ENCODE data around the gene ZNF593OS.

DNA sequence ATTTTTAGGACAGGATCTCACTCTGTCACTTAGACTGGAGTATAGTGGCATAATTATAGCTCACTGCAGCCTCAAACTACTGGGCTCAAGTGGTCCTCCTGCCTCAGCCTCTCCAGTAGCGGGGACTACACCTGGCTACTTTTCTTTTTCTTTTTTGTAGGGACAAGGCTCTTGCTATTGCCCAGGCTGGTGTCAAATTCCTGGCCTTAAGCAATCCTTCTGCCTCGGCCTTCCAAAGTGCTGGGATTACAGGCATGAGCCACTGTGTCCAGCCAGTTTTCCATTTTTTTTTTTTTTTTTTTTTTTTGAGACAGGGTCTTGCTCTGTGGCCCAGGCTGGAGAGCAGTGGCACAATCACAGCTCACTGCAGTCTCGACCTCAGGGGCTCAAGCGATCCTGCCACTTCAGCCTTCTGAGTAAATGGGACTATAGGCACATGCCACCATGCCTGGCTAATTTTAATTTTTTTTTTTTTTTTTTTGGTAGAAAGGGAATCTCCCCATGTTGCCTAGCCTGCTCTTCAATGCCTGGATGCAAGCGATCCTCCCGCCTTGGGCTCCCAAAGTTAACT, 41.8 kb upstream of the ZNF593OS start:
- TF ChIP-seq, protein P1, sequence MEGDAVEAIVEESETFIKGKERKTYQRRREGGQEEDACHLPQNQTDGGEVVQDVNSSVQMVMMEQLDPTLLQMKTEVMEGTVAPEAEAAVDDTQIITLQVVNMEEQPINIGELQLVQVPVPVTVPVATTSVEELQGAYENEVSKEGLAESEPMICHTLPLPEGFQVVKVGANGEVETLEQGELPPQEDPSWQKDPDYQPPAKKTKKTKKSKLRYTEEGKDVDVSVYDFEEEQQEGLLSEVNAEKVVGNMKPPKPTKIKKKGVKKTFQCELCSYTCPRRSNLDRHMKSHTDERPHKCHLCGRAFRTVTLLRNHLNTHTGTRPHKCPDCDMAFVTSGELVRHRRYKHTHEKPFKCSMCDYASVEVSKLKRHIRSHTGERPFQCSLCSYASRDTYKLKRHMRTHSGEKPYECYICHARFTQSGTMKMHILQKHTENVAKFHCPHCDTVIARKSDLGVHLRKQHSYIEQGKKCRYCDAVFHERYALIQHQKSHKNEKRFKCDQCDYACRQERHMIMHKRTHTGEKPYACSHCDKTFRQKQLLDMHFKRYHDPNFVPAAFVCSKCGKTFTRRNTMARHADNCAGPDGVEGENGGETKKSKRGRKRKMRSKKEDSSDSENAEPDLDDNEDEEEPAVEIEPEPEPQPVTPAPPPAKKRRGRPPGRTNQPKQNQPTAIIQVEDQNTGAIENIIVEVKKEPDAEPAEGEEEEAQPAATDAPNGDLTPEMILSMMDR (IDR thresholded peaks at IDR 0.05), result no peak
- no peak for TF ChIP-seq POLR2A (IDR thresholded peaks at IDR 0.05)
